GM19452 (cell line): ENCODE data around the gene EDEM1.

ENCODE experiments used
- ATAC-seq: cut with Tn5 transposase; IDR thresholded peaks from one replicate; pipeline ENCODE4 v1.9.1; 2021; ENCODE audit not compliant: unreplicated experiment

Gene EDEM1

DNA sequence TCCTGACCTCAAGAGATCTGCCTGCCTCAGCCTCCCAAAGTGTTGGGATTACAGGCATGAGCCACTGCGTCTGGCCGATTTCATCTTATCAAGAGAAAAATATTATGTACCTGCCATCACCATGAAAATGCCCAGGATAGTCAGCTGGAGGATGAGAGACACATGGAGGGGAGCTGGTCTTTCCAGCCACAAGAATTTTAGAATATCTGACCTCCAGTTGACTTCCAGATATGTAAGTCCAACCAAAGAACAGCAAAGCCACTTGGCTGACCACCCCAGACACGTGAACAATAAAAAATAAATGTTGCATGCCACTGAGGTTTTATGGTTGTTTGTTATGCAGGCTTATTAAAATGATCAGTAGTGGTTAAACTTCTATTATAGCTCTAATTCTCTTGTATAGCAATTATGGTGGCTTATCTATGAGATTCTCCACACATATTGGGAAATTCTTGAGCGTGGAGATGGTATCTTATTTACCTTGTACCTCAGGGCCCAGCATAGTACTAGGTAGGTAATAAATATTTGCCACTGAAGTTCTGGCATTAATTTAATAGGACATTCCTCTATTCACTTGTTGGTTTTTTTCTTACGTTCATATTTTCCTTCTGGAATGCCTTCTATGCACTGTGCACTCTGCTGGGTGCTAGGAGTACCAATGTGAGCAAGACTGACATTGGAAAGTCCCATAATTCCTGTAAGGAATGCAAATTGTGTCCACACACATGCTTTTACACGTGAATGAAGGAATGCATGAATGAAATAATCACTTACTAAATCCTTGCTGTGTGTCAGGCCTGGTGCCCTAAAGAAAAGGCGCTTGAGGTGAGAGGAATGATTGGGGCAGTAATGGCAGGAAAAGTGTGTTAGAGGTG is 77.6 kb downstream of the EDEM1 start:
- ATAC-seq, result no peak

DNA sequence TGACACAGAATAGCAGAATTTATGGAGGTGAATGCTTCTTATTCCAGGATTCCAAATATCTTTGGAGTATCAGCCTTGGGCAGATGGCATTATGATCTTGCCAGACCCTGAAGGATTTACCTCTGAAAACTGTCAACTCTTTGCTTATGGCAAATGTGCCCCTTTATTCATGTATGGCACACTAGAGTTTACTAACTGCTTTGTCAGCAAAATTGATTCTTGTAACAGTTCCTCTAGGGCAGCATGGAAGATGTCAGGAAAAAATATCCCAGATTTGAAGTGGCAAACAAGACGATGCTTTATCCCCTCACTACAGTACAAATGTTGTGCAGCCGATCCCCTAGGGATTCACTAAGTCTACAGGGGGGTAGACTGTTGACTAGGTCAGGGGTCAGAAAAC is 79.7 kb downstream of the EDEM1 start:
- no peak for ATAC-seq

DNA sequence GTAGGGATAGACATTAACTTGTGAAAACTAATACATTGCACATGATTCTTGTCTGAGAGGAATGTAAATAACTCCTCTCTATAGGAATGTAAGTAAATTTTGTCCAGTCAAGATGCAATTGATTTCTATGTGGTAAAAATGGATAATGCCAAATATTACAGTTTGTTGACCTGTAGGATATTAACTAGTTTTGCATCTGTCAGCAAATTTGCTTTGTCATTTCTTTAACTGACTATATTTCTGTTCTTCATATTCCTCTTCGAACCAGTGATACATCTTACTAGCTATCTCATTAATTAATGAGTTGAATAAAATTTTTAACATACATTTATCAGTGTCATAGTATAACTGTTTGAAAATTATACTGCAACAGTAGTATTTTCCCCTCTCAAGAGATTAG is 80.4 kb downstream of the EDEM1 start:
- no peak for ATAC-seq
